WTC11 (cell line): Measurements from ENCODE around the gene CMTR1. TPM values are rescaled to one million over a fixed set of nuclear protein-coding genes. Genes with fewer than 3 reads are reported as not detected.

ENCODE experiments used
- ATAC-seq: fragments of 200-7000 bp; cut with Tn5 transposase; 2 replicates; pipeline ENCODE4 v1.10.0; 2021; ENCODE audit warnings: mild to moderate bottlenecking, moderate library complexity
- CTCF ChIA-PET: fragments of 300-600 bp; sonication (Branson Sonifier 250); formaldehyde crosslinking; loops from one replicate; lab custom pipeline; 2021; ENCODE audit warnings: antibody characterized with exemption; lab: Charles Lee
- POLR2A ChIA-PET: fragments of 350-600 bp; sonication (Branson Sonifier 250); formaldehyde crosslinking; loops from one replicate; lab custom pipeline; 2021; ENCODE audit warnings: antibody characterized with exemption; lab: Charles Lee
- DNase-seq: peaks from one replicate; pipeline ENCODE4 v3.0.0; 2021; ENCODE audit warnings: low spot score
- H3K27ac Mint-ChIP-seq: 2 replicates; pipeline ENCODE4 v1.8.0; 2021; ENCODE audit warnings: mixed read lengths
- H3K27me3 Mint-ChIP-seq: 2 replicates; pipeline ENCODE4 v1.8.0; 2021; ENCODE audit warnings: low read depth, mild to moderate bottlenecking, moderate library complexity, mixed read lengths
- H3K36me3 Mint-ChIP-seq: 2 replicates; pipeline ENCODE4 v1.8.0; 2021; ENCODE audit warnings: mixed read lengths
- H3K4me1 Mint-ChIP-seq: 2 replicates; pipeline ENCODE4 v1.8.0; 2022; ENCODE audit warnings: mixed read lengths
- H3K4me3 Mint-ChIP-seq: 2 replicates; pipeline ENCODE4 v1.8.0; 2021; ENCODE audit warnings: mild to moderate bottlenecking, moderate library complexity, mixed read lengths
- H3K9me3 Mint-ChIP-seq: 2 replicates; pipeline ENCODE4 v1.8.0; 2021; ENCODE audit warnings: mixed read lengths
- ATF2 ChIP-seq: sonication (generic); formaldehyde crosslinking; IDR thresholded peaks from 2 replicates; pipeline ENCODE4 v1.8.1; 2022; ENCODE audit warnings: low read depth, missing genetic modification reagents, borderline replicate concordance
- CDX4 ChIP-seq: fragments of 250-450 bp; sonication (Bioruptor Pico); IDR thresholded peaks from 2 replicates; pipeline ENCODE4 v1.9.0; 2021; ENCODE audit warnings: moderate library complexity, mild to moderate bottlenecking, inconsistent platforms, borderline replicate concordance
- E2F4 ChIP-seq: sonication (generic); formaldehyde crosslinking; IDR thresholded peaks from 2 replicates; pipeline ENCODE4 v1.8.1; 2022; ENCODE audit warnings: low read depth, mild to moderate bottlenecking, moderate library complexity, missing genetic modification reagents, borderline replicate concordance
- ETV6 ChIP-seq: sonication (generic); formaldehyde crosslinking; IDR thresholded peaks from 2 replicates; pipeline ENCODE4 v1.8.1; 2022; ENCODE audit warnings: mild to moderate bottlenecking, missing genetic modification reagents
- GRHL2 ChIP-seq: fragments of 250-450 bp; sonication (Bioruptor Pico); IDR thresholded peaks from 2 replicates; pipeline ENCODE4 v1.8.0; 2022; ENCODE audit warnings: mild to moderate bottlenecking, moderate library complexity; ENCODE audit not compliant: insufficient replicate concordance, severe bottlenecking
- GTF2I ChIP-seq: fragments of 250-450 bp; sonication (Bioruptor Pico); conservative IDR thresholded peaks from 2 replicates; pipeline ENCODE4 v1.4.0; 2021; ENCODE audit warnings: mild to moderate bottlenecking
- IRF2 ChIP-seq: sonication (generic); formaldehyde crosslinking; IDR thresholded peaks from 2 replicates; pipeline ENCODE4 v1.8.0; 2022; ENCODE audit warnings: low read depth, missing genetic modification reagents, borderline replicate concordance
- NFE2L1 ChIP-seq: sonication (generic); formaldehyde crosslinking; IDR thresholded peaks from 2 replicates; pipeline ENCODE4 v1.8.1; 2023; ENCODE audit warnings: missing genetic modification reagents
- NFYB ChIP-seq: sonication (generic); formaldehyde crosslinking; conservative IDR thresholded peaks from 2 replicates; pipeline ENCODE4 v1.8.0; 2022; ENCODE audit warnings: low read depth, missing genetic modification reagents
- NR1H2 ChIP-seq: sonication (generic); formaldehyde crosslinking; IDR thresholded peaks from 2 replicates; pipeline ENCODE4 v1.9.0; 2021; ENCODE audit warnings: mild to moderate bottlenecking, moderate library complexity, missing genetic modification reagents
- PREB ChIP-seq: sonication (generic); formaldehyde crosslinking; IDR thresholded peaks from 2 replicates; pipeline ENCODE4 v1.8.1; 2022; ENCODE audit warnings: mild to moderate bottlenecking, missing genetic modification reagents, moderate library complexity, borderline replicate concordance
- SMAD4 ChIP-seq: sonication (generic); formaldehyde crosslinking; IDR thresholded peaks from 2 replicates; pipeline ENCODE4 v1.8.0; 2022; ENCODE audit warnings: mild to moderate bottlenecking, missing genetic modification reagents
- USF2 ChIP-seq: sonication (generic); formaldehyde crosslinking; IDR thresholded peaks from 2 replicates; pipeline ENCODE4 v1.8.1; 2023; ENCODE audit warnings: mild to moderate bottlenecking, missing genetic modification reagents, moderate library complexity
- ZBTB21 ChIP-seq: sonication (generic); formaldehyde crosslinking; IDR thresholded peaks from 2 replicates; pipeline ENCODE4 v1.8.1; 2023; ENCODE audit warnings: mild to moderate bottlenecking, missing genetic modification reagents, borderline replicate concordance
- ZBTB43 ChIP-seq: sonication (generic); formaldehyde crosslinking; IDR thresholded peaks from 2 replicates; pipeline ENCODE4 v1.8.1; 2023; ENCODE audit warnings: mild to moderate bottlenecking, missing genetic modification reagents
- ZNF121 ChIP-seq: sonication (generic); formaldehyde crosslinking; IDR thresholded peaks from 2 replicates; pipeline ENCODE4 v1.8.0; 2023; ENCODE audit warnings: missing genetic modification reagents
- ZNF219 ChIP-seq: sonication (generic); formaldehyde crosslinking; IDR thresholded peaks from 2 replicates; pipeline ENCODE4 v1.8.0; 2023; ENCODE audit warnings: missing genetic modification reagents, mild to moderate bottlenecking, borderline replicate concordance
- ZNF396 ChIP-seq: fragments of 250-450 bp; sonication (Bioruptor Pico); IDR thresholded peaks from 2 replicates; pipeline ENCODE4 v1.8.0; 2021; ENCODE audit warnings: mild to moderate bottlenecking, moderate library complexity, borderline replicate concordance
- ZNF423 ChIP-seq: fragments of 250-450 bp; sonication (Bioruptor Pico); IDR thresholded peaks from 2 replicates; pipeline ENCODE4 v2.1.2; 2022; ENCODE audit warnings: mild to moderate bottlenecking, moderate library complexity
- ZNF671 ChIP-seq: fragments of 250-450 bp; sonication (Bioruptor Pico); IDR thresholded peaks from 2 replicates; pipeline ENCODE4 v1.8.0; 2021; ENCODE audit warnings: mild to moderate bottlenecking
- total RNA-seq: library from RNA; stranded (reverse); gene quantifications from 3 replicates; pipeline ENCODE4 v1.2.3, GENCODE V29; 2021

CMTR1 gene
- total RNA-seq, 1 experiment from 2014 or later = 38.6 TPM

- TF ChIP-seq ZBTB43 (CRISPR knock-in tag) (no peak), PREB (CRISPR knock-in tag) (no peak), ZBTB21 (CRISPR knock-in tag) (no peak), ETV6 (CRISPR knock-in tag) (no peak), NFE2L1 (CRISPR knock-in tag) (no peak), ZNF396 (no peak), GTF2I (CRISPR knock-in tag) (no peak), ZNF671 (CRISPR knock-in tag) (no peak), SMAD4 (no peak)
These were observed 24.0 kb downstream of the CMTR1 start (continued) for GRCh38 chr6:37456816-37457560.

- Mint-ChIP-seq H3K36me3 (peaks cover 47% of the 10 kb centered on the region), H3K27me3 (no peaks in the 10 kb centered on the region), H3K27ac (no peak overlapping the region), H3K9me3 (no peaks in the 10 kb centered on the region), H3K4me1 (no peaks in the 10 kb centered on the region), H3K4me3 (no peak overlapping the region)
- ATAC-seq = peak; percentile 88
- DNase-seq = no peak
- ChIA-PET POLR2A (interaction anchor here (0.7 to 1.1 kb wide), 2 partner anchors 11 to 802 kb away, joined by 3 to 4 read pairs; no protein-coding TSS in a partner anchor), CTCF (interaction anchor here (1.1 to 1.7 kb wide), 2 partner anchors 21 to 106 kb away, joined by 4 to 5 read pairs; no protein-coding TSS in a partner anchor)
- no peak for TF ChIP-seq ZNF219 (CRISPR knock-in tag)
- TF ChIP-seq ZNF423 (CRISPR knock-in tag) = 0 out of 2 replicates have a peak, but pooled peaks have one; percentile 12
These were observed 27.2 kb downstream of the CMTR1 start for GRCh38 chr6:37459981-37460800.

GRCh38 chr6:37460805-37461204 lies 27.8 kb downstream of the CMTR1 start:
- CTCF ChIA-PET = interaction anchor here (1.7 kb wide), 1 partner anchor 105 kb away, joined by 5 read pairs; no protein-coding TSS in a partner anchor
- no peak for ATAC-seq
- DNase-seq = no peak
- H3K4me3 Mint-ChIP-seq = no peak overlapping the region
- TF ChIP-seq CDX4 (CRISPR knock-in tag) (no peak), NFYB (CRISPR knock-in tag) (no peak), GRHL2 (no peak), ZNF121 (CRISPR knock-in tag) (no peak), ATF2 (CRISPR knock-in tag) (no peak), NR1H2 (CRISPR knock-in tag) (no peak), E2F4 (CRISPR knock-in tag) (no peak), USF2 (CRISPR knock-in tag) (no peak), IRF2 (CRISPR knock-in tag) (no peak)
- TF ChIP-seq, all 79 proteins: peak for 0
- Mint-ChIP-seq H3K36me3 (peaks cover 49% of the 10 kb centered on the region), H3K4me1 (no peaks in the 10 kb centered on the region), H3K9me3 (no peaks in the 10 kb centered on the region), H3K27me3 (no peaks in the 10 kb centered on the region), H3K27ac (no peak overlapping the region)
- POLR2A ChIA-PET = interaction anchor here (0.7 kb wide), 1 partner anchor 801 kb away, joined by 3 read pairs; no protein-coding TSS in a partner anchor
